DOHH2 (cell line): Measurements from ENCODE around the gene E2F3.

Source experiments
- CTCF ChIP-seq: fragments of 200-600 bp; sonication (generic); IDR thresholded peaks from one replicate; pipeline ENCODE4 v1.5.1; 2014; ENCODE audit warnings: antibody characterized with exemption, mild to moderate bottlenecking, low read depth, low read length; ENCODE audit not compliant: poor library complexity, severe bottlenecking
- EZH2phosphoT487 ChIP-seq: fragments of 200-600 bp; sonication (generic); IDR thresholded peaks from 2 replicates; pipeline ENCODE4 v1.6.1; 2017; ENCODE audit warnings: borderline replicate concordance, mild to moderate bottlenecking, antibody characterized with exemption, low read length, moderate library complexity, mixed read lengths

GRCh38 chr6:20533746-20534294, 132.1 kb downstream of the E2F3 start:
- TF ChIP-seq EZH2phosphoT487: no peak
- TF ChIP-seq CTCF: no peak
